HL-60 (cell line): ENCODE results near the gene SORCS1.

Experiments
- CTCF ChIP-seq: IDR thresholded peaks from one replicate; pipeline ENCODE4 v1.5.1; 2011; ENCODE audit warnings: low read length, control low read depth, inconsistent platforms; ENCODE audit not compliant: insufficient read depth
- GABPA ChIP-seq: IDR thresholded peaks from 2 replicates; pipeline ENCODE4 v1.6.1; 2012; ENCODE audit warnings: low read depth
- POLR2AphosphoS5 ChIP-seq: IDR thresholded peaks from 2 replicates; pipeline ENCODE4 v1.6.1; 2012; ENCODE audit warnings: low read depth
- REST ChIP-seq: IDR thresholded peaks from 2 replicates; pipeline ENCODE4 v1.6.1; 2012; ENCODE audit warnings: low read depth; ENCODE audit not compliant: insufficient replicate concordance
- SPI1 ChIP-seq: IDR thresholded peaks from 2 replicates; pipeline ENCODE4 v1.6.1; 2012; ENCODE audit warnings: low read depth, mild to moderate bottlenecking, borderline replicate concordance

DNA sequence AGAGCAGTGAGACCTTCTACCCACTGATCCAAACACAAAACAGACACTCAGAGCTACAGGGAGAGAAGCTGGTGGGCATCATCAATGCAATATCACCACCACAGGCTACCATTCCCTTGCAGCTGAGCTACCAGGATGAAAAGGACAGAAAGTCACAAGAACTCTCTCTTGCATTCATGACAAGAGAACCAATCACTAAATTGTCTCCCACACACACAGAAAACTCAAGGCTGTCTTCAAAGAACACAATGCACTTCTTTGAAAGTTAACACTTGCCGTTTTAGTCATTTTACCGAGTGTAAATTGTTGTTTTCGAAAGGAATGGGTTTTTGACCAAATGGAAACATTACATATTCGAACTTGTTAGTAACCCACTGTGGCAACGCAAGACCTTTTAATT is 626.6 kb downstream of the SORCS1 start:
- TF ChIP-seq CTCF (no peak), SPI1 (no peak), REST (no peak), POLR2AphosphoS5 (no peak), GABPA (no peak)
